Keratinocyte (primary cell): ENCODE data around the gene HS3ST6. TPM values are rescaled to one million over a fixed set of nuclear protein-coding genes. Genes with fewer than 3 reads are reported as not detected.
A peak's percentile ranks its signal among the peaks of the same experiment; 100 is the strongest.

Experiments
- DNase-seq: peaks from one replicate; pipeline ENCODE4 v3.0.0-alpha.2; 2011; ENCODE audit warnings: low read depth, missing footprints, low spot score
- FAIRE-seq: peaks from 2 replicates; lab custom pipeline; 2011; peaks lifted over from hg19 to GRCh38; lab: Jason Lieb, UNC
- H2AFZ ChIP-seq: 2 replicates; pipeline ENCODE4 v1.6.0; 2012; ENCODE audit warnings: low read length, control low read depth, inconsistent platforms; ENCODE audit not compliant: control insufficient read depth
- H3K27ac ChIP-seq: 2 replicates; pipeline ENCODE4 v1.5.1; 2011; ENCODE audit warnings: low read length; ENCODE audit not compliant: control insufficient read depth, insufficient read depth
- H3K27me3 ChIP-seq: 3 replicates; pipeline ENCODE4 v1.6.0; 2011; ENCODE audit warnings: low read length; ENCODE audit not compliant: control insufficient read depth, insufficient read depth; ENCODE audit errors: extremely low read depth
- H3K36me3 ChIP-seq, 2 experiments: 2 replicates in 1 of 2; 3 replicates in 1 of 2; pipeline ENCODE4 v1.5.1; 2011; ENCODE audit warnings: low read length in 2 of 2, mild to moderate bottlenecking in 1 of 2; ENCODE audit not compliant: control insufficient read depth in 2 of 2, insufficient read depth in 2 of 2; ENCODE audit errors: extremely low read depth in 1 of 2
- H3K4me1 ChIP-seq: 3 replicates; pipeline ENCODE4 v1.5.1; 2011; ENCODE audit warnings: low read length; ENCODE audit not compliant: control insufficient read depth, insufficient read depth; ENCODE audit errors: extremely low read depth
- H3K4me2 ChIP-seq: 3 replicates; pipeline ENCODE4 v1.6.0; 2011; ENCODE audit warnings: low read depth, low read length; ENCODE audit not compliant: control insufficient read depth, insufficient read depth; ENCODE audit errors: extremely low read depth
- H3K4me3 ChIP-seq, 3 experiments: fragments of 200-600 bp in 1 of 3; sonication (generic) in 1 of 3; 2 replicates in 2 of 3; 3 replicates in 1 of 3; pipeline ENCODE4 v1.5.1; 2011 to 2016; ENCODE audit warnings: low read length in 3 of 3, mild to moderate bottlenecking in 3 of 3, control low read depth in 2 of 3, inconsistent platforms in 1 of 3, low read depth in 1 of 3, mixed read lengths in 1 of 3, mixed run types in 1 of 3, moderate library complexity in 1 of 3; ENCODE audit not compliant: control insufficient read depth in 2 of 3, insufficient read depth in 2 of 3; ENCODE audit errors: extremely low read depth in 1 of 3
- H3K79me2 ChIP-seq: 2 replicates; pipeline ENCODE4 v1.6.0; 2012; ENCODE audit warnings: low read length; ENCODE audit not compliant: control insufficient read depth, insufficient read depth
- H3K9ac ChIP-seq: 3 replicates; pipeline ENCODE4 v1.6.0; 2011; ENCODE audit warnings: low read length; ENCODE audit not compliant: control insufficient read depth, insufficient read depth; ENCODE audit errors: extremely low read depth
- H3K9me1 ChIP-seq: 3 replicates; pipeline ENCODE4 v1.6.0; 2011; ENCODE audit warnings: low read length; ENCODE audit not compliant: control insufficient read depth, insufficient read depth; ENCODE audit errors: extremely low read depth
- H3K9me3 ChIP-seq: 2 replicates; pipeline ENCODE4 v1.5.1; 2012; ENCODE audit warnings: low read depth, low read length; ENCODE audit not compliant: control insufficient read depth
- H4K20me1 ChIP-seq: 3 replicates; pipeline ENCODE4 v1.6.0; 2011; ENCODE audit warnings: low read length; ENCODE audit not compliant: control insufficient read depth, insufficient read depth; ENCODE audit errors: extremely low read depth
- CTCF ChIP-seq, 3 experiments: IDR thresholded peaks in 1 of 3; conservative IDR thresholded peaks in 1 of 3; optimal IDR thresholded peaks in 1 of 3; 2 replicates in 2 of 3; 3 replicates in 1 of 3; pipeline versions ENCODE3 to v1.5.1; 2011; ENCODE audit warnings: low read length in 3 of 3, mild to moderate bottlenecking in 3 of 3, moderate library complexity in 2 of 3, control low read depth in 1 of 3, inconsistent platforms in 1 of 3; ENCODE audit not compliant: insufficient read depth in 2 of 3; ENCODE audit errors: extremely low read depth in 1 of 3
- EZH2 ChIP-seq: IDR thresholded peaks from one replicate; pipeline ENCODE4 v1.6.1; 2012; ENCODE audit warnings: inconsistent platforms, mild to moderate bottlenecking, low read length, moderate library complexity
- dilution Hi-C: fragments of 300-500 bp; cut with MboI; formaldehyde crosslinking; loops from one replicate; pipeline ENCODE4 v1.7.0; 2020; ENCODE audit warnings: low sequenced_read_pairs; ENCODE audit not compliant: extremely low pct_ligation_motif_present
- polyA plus RNA-seq, 5 experiments: library from polyadenylated mRNA; depleted of rRNA in 3 of 5; stranded (reverse) in 3 of 5; stranded (forward) in 1 of 5; unstranded in 1 of 5; fragments of >200 nt; gene quantifications; 1 replicate in 1 of 5; 2 replicates in 3 of 5; 3 replicates in 1 of 5; pipeline versions ENCODE4 v1.2.1 to v1.2.3, GENCODE V29; 2011 to 2012; ENCODE audit warnings: missing spikeins in 2 of 5, low read depth in 1 of 5, low replicate concordance in 1 of 5

Gene HS3ST6
- polyA plus RNA-seq, 1 donor (not counting 4 experiments of a cell fraction or from before 2014, with no cell fraction given), result not detected

- no peaks in the 10 kb centered on the region for H3K9me1 ChIP-seq
- dilution Hi-C loops, result no loop called here
- H3K4me3 ChIP-seq, result peak within 1 kb of the TSS; percentile 72 to 93 (median 80)
- DNase-seq (no peak), FAIRE-seq (peak; percentile 26)
- H3K27me3 ChIP-seq, result no peaks in the 10 kb centered on the region
- peak within 1 kb of the TSS; percentile 69 for H3K9ac ChIP-seq
- TF ChIP-seq CTCF (optimal IDR thresholded peaks at IDR 0.05 in 1 of 3, IDR thresholded peaks at IDR 0.05 in 1 of 3, conservative IDR thresholded peaks at IDR 0.05 in 1 of 3; ENCODE audit: extremely low read depth in 1 of 3, insufficient read depth in 2 of 3, low read length in 3 of 3), result no peak
- no peak for TF ChIP-seq EZH2
- peaks cover 20% of the 10 kb centered on the region for H3K4me1 ChIP-seq
- peak within 1 kb of the TSS; percentile 88 for H3K4me2 ChIP-seq
- peak within 1 kb of the TSS; percentile 63 for H3K27ac ChIP-seq
- H4K20me1 ChIP-seq, result no peaks in the 10 kb centered on the region
- no peaks in the 10 kb centered on the region for H3K79me2 ChIP-seq
- no peaks in the 10 kb centered on the region for H3K9me3 ChIP-seq
- peaks cover 0 to 4% of the 10 kb centered on the region in 2 experiments for H3K36me3 ChIP-seq
- H2AFZ ChIP-seq, result peak within 1 kb of the TSS; percentile 85
These were observed 24.9 kb upstream of the HS3ST6 start, which contains the start of gene MSRB1 for GRCh38 chr16:1942810-1943726. Gene MSRB1 (minus strand): TSS chr16:1943199. CDS start chr16:1943156, 43 bp downstream.

- no peaks in the 10 kb centered on the region for H3K27me3 ChIP-seq
- FAIRE-seq (no peak), DNase-seq (no peak)
- TF ChIP-seq CTCF (optimal IDR thresholded peaks at IDR 0.05 in 1 of 3, IDR thresholded peaks at IDR 0.05 in 1 of 3, conservative IDR thresholded peaks at IDR 0.05 in 1 of 3; ENCODE audit: extremely low read depth in 1 of 3, insufficient read depth in 2 of 3, low read length in 3 of 3), result no peak
- TF ChIP-seq EZH2, result no peak
- H3K9me1 ChIP-seq, result no peaks in the 10 kb centered on the region
- peak overlapping the region; percentile 88 for H3K4me2 ChIP-seq
- H3K4me3 ChIP-seq, result peak overlapping the region; percentile 72 to 93 (median 80)
- no peaks in the 10 kb centered on the region for H3K79me2 ChIP-seq
- peaks cover 20% of the 10 kb centered on the region for H3K4me1 ChIP-seq
- H3K36me3 ChIP-seq, result peaks cover 0 to 4% of the 10 kb centered on the region in 2 experiments
- dilution Hi-C loops, result no loop called here
- peak overlapping the region; percentile 83 for H2AFZ ChIP-seq
- peak overlapping the region; percentile 14 for H3K27ac ChIP-seq
- H3K9ac ChIP-seq, result peak overlapping the region; percentile 69
- H3K9me3 ChIP-seq, result no peaks in the 10 kb centered on the region
- no peaks in the 10 kb centered on the region for H4K20me1 ChIP-seq
These were observed 24.0 kb upstream of the HS3ST6 start for GRCh38 chr16:1942047-1942809.
